ENCODE measurements around the gene MAPK8IP1. TPM values are rescaled to one million over a fixed set of nuclear protein-coding genes. Genes with fewer than 3 reads are reported as not detected.

The MAPK8IP1 gene
- total RNA-seq, 1 experiment from 2014 or later: 13.6 TPM

- intact Hi-C loops (cut with micrococcal nuclease; ENCODE audit: unreplicated experiment): no loop called here
- H3K36me3 ChIP-seq (ENCODE audit: low read depth): no peaks in the 10 kb centered on the region
- TF ChIP-seq EZH2 (IDR thresholded peaks at IDR 0.05; ENCODE audit: low read depth) (no peak), CTCF (conservative IDR thresholded peaks at IDR 0.05) (no peak)
- no peaks in the 10 kb centered on the region for H3K4me1 ChIP-seq (replicated peaks; ENCODE audit: insufficient read depth)
- no peak for DNase-seq
- ChIA-PET POLR2A (ENCODE audit: unreplicated experiment) (no interaction called here), CTCF (no interaction called here)
- H3K27ac ChIP-seq: no peak overlapping the region
- H3K9me3 ChIP-seq (ENCODE audit: insufficient read depth, low read depth): no peaks in the 10 kb centered on the region
- H4K20me1 ChIP-seq (ENCODE audit: insufficient read depth): no peaks in the 10 kb centered on the region; the same call in 1 of the 2 replicates
- no peaks in the 10 kb centered on the region for H3F3A ChIP-seq (ENCODE audit: insufficient read depth, low read depth)
- BruUV-seq (replicated peaks): no TSS peak
- no peak overlapping the region for H2AFZ ChIP-seq
- H3K4me3 ChIP-seq: no peak overlapping the region
- no peak overlapping the region for H3K4me2 ChIP-seq
- no peaks in the 10 kb centered on the region for H3K9me2 ChIP-seq (ENCODE audit: insufficient read depth)
- H3K27me3 ChIP-seq (ENCODE audit: insufficient read depth, low read depth): no peaks in the 10 kb centered on the region
- H3K79me2 ChIP-seq (ENCODE audit: low read depth): no peaks in the 10 kb centered on the region
These were observed 56.9 kb downstream of the MAPK8IP1 start for GRCh38 chr11:45942381-45942780.

GRCh38 chr11:45945397-45945999 is 60.0 kb downstream of the MAPK8IP1 start:
- H3K36me3 ChIP-seq (ENCODE audit: low read depth): no peaks in the 10 kb centered on the region
- no peak overlapping the region for H3K4me3 ChIP-seq
- no peaks in the 10 kb centered on the region for H3K9me2 ChIP-seq (ENCODE audit: insufficient read depth)
- CTCF ChIA-PET: no interaction called here
- no peak for DNase-seq
- no peak overlapping the region for H3K27ac ChIP-seq
- BruUV-seq (replicated peaks): no TSS peak
- intact Hi-C loops (cut with micrococcal nuclease; ENCODE audit: unreplicated experiment): no loop called here
- H3K79me2 ChIP-seq (ENCODE audit: low read depth): no peaks in the 10 kb centered on the region
- H3K4me2 ChIP-seq: no peak overlapping the region
- H3K9me3 ChIP-seq (ENCODE audit: insufficient read depth, low read depth): no peaks in the 10 kb centered on the region
- POLR2A ChIA-PET (ENCODE audit: unreplicated experiment): no interaction called here
- no peak overlapping the region for H2AFZ ChIP-seq
- no peak for TF ChIP-seq CTCF (conservative IDR thresholded peaks at IDR 0.05)
- TF ChIP-seq EZH2 (IDR thresholded peaks at IDR 0.05; ENCODE audit: low read depth): no peak
- no peaks in the 10 kb centered on the region for H3K27me3 ChIP-seq (ENCODE audit: insufficient read depth, low read depth)
- H3F3A ChIP-seq (ENCODE audit: insufficient read depth, low read depth): no peaks in the 10 kb centered on the region
- H3K4me1 ChIP-seq (replicated peaks; ENCODE audit: insufficient read depth): no peaks in the 10 kb centered on the region
- H4K20me1 ChIP-seq (ENCODE audit: insufficient read depth): no peaks in the 10 kb centered on the region; the same call in 1 of the 2 replicates

- no peaks in the 10 kb centered on the region; the same call in 1 of the 2 replicates for H4K20me1 ChIP-seq (ENCODE audit: insufficient read depth)
- no peaks in the 10 kb centered on the region for H3K4me1 ChIP-seq (replicated peaks; ENCODE audit: insufficient read depth)
- H2AFZ ChIP-seq: no peak overlapping the region
- CTCF ChIA-PET: no interaction called here
- no peaks in the 10 kb centered on the region for H3K9me3 ChIP-seq (ENCODE audit: insufficient read depth, low read depth)
- no peaks in the 10 kb centered on the region; the same call in 1 of the 2 replicates for H3K36me3 ChIP-seq (ENCODE audit: low read depth)
- BruUV-seq (replicated peaks): no TSS peak
- H3K27ac ChIP-seq: no peak overlapping the region
- no peak overlapping the region for H3K4me2 ChIP-seq
- H3K27me3 ChIP-seq (ENCODE audit: insufficient read depth, low read depth): no peaks in the 10 kb centered on the region
- H3K79me2 ChIP-seq (ENCODE audit: low read depth): no peaks in the 10 kb centered on the region
- intact Hi-C loops (cut with micrococcal nuclease; ENCODE audit: unreplicated experiment): no loop called here
- no peak for DNase-seq
- TF ChIP-seq CTCF (conservative IDR thresholded peaks at IDR 0.05) (no peak), EZH2 (IDR thresholded peaks at IDR 0.05; ENCODE audit: low read depth) (no peak)
- no peak overlapping the region for H3K4me3 ChIP-seq
- 0 out of 2 replicates have a peak, but pooled peaks cover 3% of the 10 kb centered on the region for H3F3A ChIP-seq (ENCODE audit: insufficient read depth, low read depth)
- H3K9me2 ChIP-seq (ENCODE audit: insufficient read depth): no peaks in the 10 kb centered on the region
- POLR2A ChIA-PET (ENCODE audit: unreplicated experiment): no interaction called here
These were observed 62.4 kb downstream of the MAPK8IP1 start for GRCh38 chr11:45947885-45948284.

Data from PC-9 (cell line).